ENCODE measurements around the gene HPCAL1.

HPCAL1 gene

GRCh38 chr2:10318345-10318744, 15.6 kb downstream of the HPCAL1 start:
- TF ChIP-seq JUND (IDR thresholded peaks at IDR 0.05; ENCODE audit: low read depth), result no peak
- in situ Hi-C loops (cut with HindIII; ENCODE audit: low pct_unique_long_range_greater_than_20kb, low sequenced_read_pairs), result no loop called here
- DNase-seq (ENCODE audit: low read depth in 1 of 2, low spot score in 1 of 2), result no peak

GRCh38 chr2:10319892-10320574, 17.3 kb downstream of the HPCAL1 start:
- no peak for TF ChIP-seq JUND (IDR thresholded peaks at IDR 0.05; ENCODE audit: low read depth)
- no peak for DNase-seq (ENCODE audit: low read depth in 1 of 2, low spot score in 1 of 2)
- in situ Hi-C loops (cut with HindIII; ENCODE audit: low pct_unique_long_range_greater_than_20kb, low sequenced_read_pairs), result no loop called here

DNA sequence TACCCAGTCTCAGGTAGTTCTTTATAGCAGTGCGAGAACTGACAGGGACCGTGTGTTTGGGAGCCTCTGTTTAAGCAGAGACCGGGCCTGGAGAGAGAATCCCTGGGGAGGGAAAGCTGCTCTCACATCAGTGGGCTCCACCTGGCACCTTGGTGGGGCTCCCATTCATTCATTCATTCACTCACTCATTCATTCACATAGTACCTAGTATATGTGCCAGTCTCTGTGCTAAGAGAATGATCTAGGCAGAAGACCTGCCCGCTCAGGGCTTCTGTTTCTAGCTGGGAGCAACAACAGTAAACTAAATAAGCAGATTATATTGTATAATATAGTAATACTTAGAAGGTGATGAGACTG, 17.8 kb downstream of the HPCAL1 start:
- in situ Hi-C loops (cut with HindIII; ENCODE audit: low pct_unique_long_range_greater_than_20kb, low sequenced_read_pairs), result no loop called here
- DNase-seq (ENCODE audit: low read depth in 1 of 2, low spot score in 1 of 2), result no peak

DNA sequence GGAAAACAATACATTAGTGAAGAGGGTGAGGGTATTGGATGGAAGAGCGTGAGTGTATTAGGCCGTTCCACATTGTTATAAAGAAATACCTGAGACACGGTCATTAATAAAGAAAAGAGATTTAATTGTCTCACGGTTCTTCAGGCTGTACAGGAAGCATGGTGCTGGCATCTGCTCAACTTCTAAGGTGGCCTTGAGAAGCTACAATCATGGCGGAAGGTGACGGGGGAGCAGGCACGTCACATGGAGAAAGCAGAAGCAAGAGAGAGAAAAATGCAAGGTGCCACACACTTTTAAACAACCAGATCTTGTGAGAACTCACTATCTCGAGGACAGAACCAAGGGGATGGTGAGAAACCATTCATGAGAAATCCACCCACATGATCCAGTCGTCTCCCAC, 18.2 kb downstream of the HPCAL1 start:
- no peak for TF ChIP-seq JUND (IDR thresholded peaks at IDR 0.05; ENCODE audit: low read depth)

More for the DNA sequence above, 17.8 kb downstream of the HPCAL1 start:
- no peak for TF ChIP-seq JUND (IDR thresholded peaks at IDR 0.05; ENCODE audit: low read depth)

DNA sequence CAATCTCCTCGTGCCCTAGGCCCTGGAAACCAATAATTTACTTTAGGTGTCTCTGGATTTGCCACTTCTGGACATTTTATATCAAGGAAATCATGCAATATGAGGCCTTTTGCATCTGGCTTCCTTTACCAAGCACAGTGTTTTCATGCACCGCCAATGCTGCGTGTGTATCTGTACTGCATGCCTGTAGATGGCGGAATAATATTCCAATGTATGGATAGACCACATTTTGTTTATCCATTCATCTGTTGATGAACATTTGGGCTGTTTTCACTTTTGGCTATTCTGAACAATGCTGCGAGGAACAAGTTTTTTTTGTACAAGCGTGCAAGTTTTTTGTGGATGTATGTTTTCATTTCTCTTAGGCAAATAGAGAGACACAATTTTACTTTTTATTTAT, 18.9 kb downstream of the HPCAL1 start:
- DNase-seq (ENCODE audit: low read depth in 1 of 2, low spot score in 1 of 2), result no peak
- no peak for TF ChIP-seq JUND (IDR thresholded peaks at IDR 0.05; ENCODE audit: low read depth)
- in situ Hi-C loops (cut with HindIII; ENCODE audit: low pct_unique_long_range_greater_than_20kb, low sequenced_read_pairs), result no loop called here

More for the DNA sequence above, 18.2 kb downstream of the HPCAL1 start:
- in situ Hi-C loops (cut with HindIII; ENCODE audit: low pct_unique_long_range_greater_than_20kb, low sequenced_read_pairs), result no loop called here
- DNase-seq (ENCODE audit: low read depth in 1 of 2, low spot score in 1 of 2), result no peak

GRCh38 chr2:10322481-10322880, 19.8 kb downstream of the HPCAL1 start:
- no peak for DNase-seq (ENCODE audit: low read depth in 1 of 2, low spot score in 1 of 2)
- in situ Hi-C loops (cut with HindIII; ENCODE audit: low pct_unique_long_range_greater_than_20kb, low sequenced_read_pairs), result no loop called here
- TF ChIP-seq JUND (IDR thresholded peaks at IDR 0.05; ENCODE audit: low read depth), result no peak

GRCh38 chr2:10322973-10323372, 20.3 kb downstream of the HPCAL1 start:
- TF ChIP-seq JUND (IDR thresholded peaks at IDR 0.05; ENCODE audit: low read depth), result no peak
- in situ Hi-C loops (cut with HindIII; ENCODE audit: low pct_unique_long_range_greater_than_20kb, low sequenced_read_pairs), result no loop called here
- DNase-seq (ENCODE audit: low read depth in 1 of 2, low spot score in 1 of 2), result no peak

- in situ Hi-C loops (cut with HindIII; ENCODE audit: low pct_unique_long_range_greater_than_20kb, low sequenced_read_pairs), result no loop called here
- no peak for TF ChIP-seq JUND (IDR thresholded peaks at IDR 0.05; ENCODE audit: low read depth)
Observed at GRCh38 chr2:10323535-10323934, 20.8 kb downstream of the HPCAL1 start.

DNA sequence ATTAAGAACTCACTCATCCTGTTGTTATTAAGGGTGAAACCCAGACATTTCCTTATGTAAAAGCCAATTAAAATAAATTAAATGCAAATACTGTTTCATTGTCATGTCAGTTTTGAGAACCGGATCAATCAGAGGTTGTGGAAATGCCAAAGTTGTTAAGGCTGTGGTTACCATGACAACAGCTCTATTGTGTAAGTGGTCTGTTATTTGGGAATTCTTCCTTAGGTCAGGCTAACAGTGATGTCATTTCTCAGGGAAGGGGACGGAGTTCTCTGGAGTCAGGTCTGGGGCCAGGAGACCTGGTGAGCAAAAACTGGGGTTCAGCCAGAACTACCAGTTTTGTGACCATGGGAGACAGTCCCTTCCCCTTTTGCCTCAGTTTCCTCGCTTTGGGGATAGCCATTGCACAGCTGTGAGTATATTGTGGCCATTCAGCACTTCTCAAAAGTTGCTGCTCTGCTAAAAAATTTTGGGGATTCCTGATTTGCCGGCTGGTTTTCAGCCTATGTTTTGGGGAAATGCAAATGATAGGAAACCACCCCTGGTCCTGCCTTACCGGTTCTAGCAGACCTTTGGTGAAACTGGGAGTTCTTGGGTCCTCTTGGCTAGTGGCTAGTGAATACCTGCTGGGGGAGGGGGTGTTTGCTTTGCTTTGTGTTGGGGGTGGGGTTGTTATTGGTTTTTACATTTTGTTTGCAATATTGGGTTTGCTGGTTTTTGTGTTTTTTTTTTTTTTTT, 21.6 kb downstream of the HPCAL1 start:
- DNase-seq (ENCODE audit: low read depth in 1 of 2, low spot score in 1 of 2), result peak in 1 of 2 experiments; percentile 36
- in situ Hi-C loops (cut with HindIII; ENCODE audit: low pct_unique_long_range_greater_than_20kb, low sequenced_read_pairs), result no loop called here
- TF ChIP-seq JUND (IDR thresholded peaks at IDR 0.05; ENCODE audit: low read depth), result no peak

More at GRCh38 chr2:10323535-10323934, 20.8 kb downstream of the HPCAL1 start:
- DNase-seq (ENCODE audit: low read depth in 1 of 2, low spot score in 1 of 2), result no peak

DNA sequence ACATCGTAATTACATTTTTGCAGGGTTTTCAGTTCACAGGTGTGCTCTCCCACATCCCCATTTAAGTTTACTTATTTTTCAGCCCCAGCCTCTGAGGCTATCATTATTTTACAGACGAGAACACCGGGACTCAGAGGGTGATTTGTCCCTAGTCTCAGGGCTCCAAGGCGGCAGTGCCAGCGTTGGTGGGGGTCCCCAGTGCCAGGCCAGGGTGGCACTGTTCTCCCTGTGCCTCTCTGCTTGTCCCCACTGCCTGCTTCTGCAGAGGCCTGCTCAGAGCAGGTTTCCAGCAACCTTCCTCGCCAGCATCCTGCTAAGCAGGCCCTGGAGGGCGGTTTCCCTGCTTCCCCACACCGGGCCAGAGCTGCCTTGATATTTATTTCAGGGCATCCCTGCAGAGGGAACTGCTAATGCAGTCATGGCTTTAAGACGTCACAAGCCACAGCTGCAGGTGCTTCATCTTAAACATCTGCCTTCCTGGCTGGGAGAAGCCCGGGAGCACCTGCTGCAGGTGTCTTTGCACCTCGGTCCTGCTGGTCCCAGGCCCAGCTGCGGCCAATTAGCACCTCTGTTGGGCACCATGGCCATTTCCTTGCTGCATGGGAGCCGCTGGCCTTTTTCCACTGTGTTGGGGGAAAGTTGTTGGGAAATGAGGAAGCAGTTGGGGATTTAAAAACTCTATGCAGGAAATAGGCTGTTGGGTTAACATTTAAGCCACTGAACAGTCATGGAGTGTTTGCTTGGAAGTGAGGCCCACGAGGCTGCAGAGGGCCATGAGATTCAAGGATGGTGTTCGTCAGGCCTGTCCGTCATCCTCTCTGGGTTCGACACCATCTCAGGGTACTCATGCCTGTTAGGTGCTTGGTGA, 22.8 kb downstream of the HPCAL1 start:
- in situ Hi-C loops (cut with HindIII; ENCODE audit: low pct_unique_long_range_greater_than_20kb, low sequenced_read_pairs), result no loop called here
- no peak for DNase-seq (ENCODE audit: low read depth in 1 of 2, low spot score in 1 of 2)
- no peak for TF ChIP-seq JUND (IDR thresholded peaks at IDR 0.05; ENCODE audit: low read depth)

DNA sequence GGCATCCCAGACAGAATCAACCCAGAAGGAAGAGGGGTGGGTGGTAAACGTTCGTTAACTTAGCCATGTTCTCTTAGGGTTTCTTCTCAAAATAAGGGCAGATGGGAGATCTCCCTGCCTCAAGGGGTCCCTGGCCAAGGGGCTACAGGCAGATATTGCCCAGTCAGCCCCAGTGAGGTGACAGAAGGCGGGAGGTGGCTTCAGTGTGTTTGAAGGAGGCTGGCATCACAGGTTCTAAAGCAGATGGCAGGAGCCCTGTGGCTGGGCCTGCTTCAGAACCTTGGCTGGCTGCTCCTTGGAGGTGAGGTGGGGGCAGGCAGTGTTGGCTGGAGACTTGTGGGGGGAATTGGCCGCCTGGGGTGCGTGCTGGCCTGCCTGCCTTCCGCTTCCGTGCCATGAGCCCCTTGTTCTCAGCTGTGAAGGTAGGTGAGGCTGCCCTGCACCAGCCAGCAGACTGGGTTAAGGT, 23.5 kb downstream of the HPCAL1 start:
- DNase-seq (ENCODE audit: low read depth in 1 of 2, low spot score in 1 of 2), result no peak
- in situ Hi-C loops (cut with HindIII; ENCODE audit: low pct_unique_long_range_greater_than_20kb, low sequenced_read_pairs), result no loop called here
- TF ChIP-seq JUND (IDR thresholded peaks at IDR 0.05; ENCODE audit: low read depth), result no peak

- no peak for DNase-seq (ENCODE audit: low read depth in 1 of 2, low spot score in 1 of 2)
- in situ Hi-C loops (cut with HindIII; ENCODE audit: low pct_unique_long_range_greater_than_20kb, low sequenced_read_pairs), result no loop called here
- TF ChIP-seq JUND (IDR thresholded peaks at IDR 0.05; ENCODE audit: low read depth), result no peak
Observed at GRCh38 chr2:10326707-10327594, 24.2 kb downstream of the HPCAL1 start.
